K562 (cell line): Measurements from ENCODE around the gene IGSF8.

Experiments
- FOXJ3 ChIP-seq: sonication (generic); formaldehyde crosslinking; IDR thresholded peaks from 2 replicates; pipeline ENCODE4 v1.4.0; 2020; ENCODE audit warnings: mild to moderate bottlenecking, missing genetic modification reagents
- HMG20A ChIP-seq: fragments of 450-650 bp; formaldehyde crosslinking; conservative IDR thresholded peaks from 2 replicates; pipeline ENCODE4 v1.4.0; 2020; ENCODE audit warnings: mild to moderate bottlenecking, mixed read lengths
- MAZ ChIP-seq, 2 experiments: fragments of 450-650 bp in 1 of 2; sonication (generic) in 1 of 2; formaldehyde crosslinking; IDR thresholded peaks in 1 of 2; conservative IDR thresholded peaks in 1 of 2; 2 replicates each; pipeline versions ENCODE4 v1.4.0 to v1.5.0; 2020; ENCODE audit warnings: mild to moderate bottlenecking in 1 of 2, missing genetic modification reagents in 1 of 2
- POLR2A ChIP-seq: fragments of 450-650 bp; conservative IDR thresholded peaks from 2 replicates; pipeline ENCODE4 v1.6.1; 2016
- RNF2 ChIP-seq: sonication (generic); IDR thresholded peaks from 2 replicates; pipeline ENCODE4 v1.6.1; 2016
- SLC30A9 ChIP-seq: fragments of 250-450 bp; sonication (Bioruptor Pico); IDR thresholded peaks from 2 replicates; pipeline ENCODE4 v1.8.0; 2022; ENCODE audit warnings: mild to moderate bottlenecking, moderate library complexity
- SMARCB1 ChIP-seq: IDR thresholded peaks from 2 replicates; pipeline ENCODE4 v1.6.1; 2011; ENCODE audit warnings: improper control_type of control experiment, low read depth; ENCODE audit not compliant: insufficient read length
- SRSF3 ChIP-seq: fragments of 200-400 bp; formaldehyde crosslinking; IDR thresholded peaks from 2 replicates; pipeline ENCODE4 v1.6.1; 2016; ENCODE audit warnings: mild to moderate bottlenecking, low read length, moderate library complexity; ENCODE audit not compliant: insufficient read depth
- TEAD4 ChIP-seq, 2 experiments: sonication (generic) in 1 of 2; formaldehyde crosslinking in 1 of 2; IDR thresholded peaks; 2 replicates each; pipeline versions ENCODE4 v1.6.1 to v1.8.0; 2012 to 2022; ENCODE audit warnings: borderline replicate concordance in 1 of 2, inconsistent platforms in 1 of 2, low read length in 1 of 2, mild to moderate bottlenecking in 1 of 2, missing genetic modification reagents in 1 of 2
- TF ChIP-seq, protein P1 (sequence below): IDR thresholded peaks from 3 replicates; pipeline ENCODE4 v1.6.1; 2011; ENCODE audit warnings: borderline replicate concordance, mild to moderate bottlenecking, moderate library complexity; ENCODE audit not compliant: insufficient read length; ENCODE audit errors: extremely low read depth
- TF ChIP-seq, protein P2 (sequence below): sonication (generic); formaldehyde crosslinking; IDR thresholded peaks from 2 replicates; pipeline ENCODE4 v1.8.1; 2023; ENCODE audit warnings: mild to moderate bottlenecking, missing genetic modification reagents
- TF ChIP-seq, protein P3 (sequence below), 3 experiments: IDR thresholded peaks in 2 of 3; conservative IDR thresholded peaks in 1 of 3; 2 replicates each; pipeline ENCODE4 v1.5.1; 2011 to 2012; ENCODE audit warnings: low read length in 3 of 3, mild to moderate bottlenecking in 3 of 3, control low read depth in 2 of 3, improper control_type of control experiment in 1 of 3, inconsistent platforms in 1 of 3, low read depth in 1 of 3, mixed read lengths in 1 of 3, moderate library complexity in 1 of 3; ENCODE audit not compliant: insufficient read depth in 2 of 3
- TF ChIP-seq, protein P4 (sequence below): fragments of 150-350 bp; IDR thresholded peaks from 2 replicates; pipeline ENCODE4 v1.6.1; 2014; ENCODE audit warnings: low read depth, mild to moderate bottlenecking, low read length, borderline replicate concordance

DNA sequence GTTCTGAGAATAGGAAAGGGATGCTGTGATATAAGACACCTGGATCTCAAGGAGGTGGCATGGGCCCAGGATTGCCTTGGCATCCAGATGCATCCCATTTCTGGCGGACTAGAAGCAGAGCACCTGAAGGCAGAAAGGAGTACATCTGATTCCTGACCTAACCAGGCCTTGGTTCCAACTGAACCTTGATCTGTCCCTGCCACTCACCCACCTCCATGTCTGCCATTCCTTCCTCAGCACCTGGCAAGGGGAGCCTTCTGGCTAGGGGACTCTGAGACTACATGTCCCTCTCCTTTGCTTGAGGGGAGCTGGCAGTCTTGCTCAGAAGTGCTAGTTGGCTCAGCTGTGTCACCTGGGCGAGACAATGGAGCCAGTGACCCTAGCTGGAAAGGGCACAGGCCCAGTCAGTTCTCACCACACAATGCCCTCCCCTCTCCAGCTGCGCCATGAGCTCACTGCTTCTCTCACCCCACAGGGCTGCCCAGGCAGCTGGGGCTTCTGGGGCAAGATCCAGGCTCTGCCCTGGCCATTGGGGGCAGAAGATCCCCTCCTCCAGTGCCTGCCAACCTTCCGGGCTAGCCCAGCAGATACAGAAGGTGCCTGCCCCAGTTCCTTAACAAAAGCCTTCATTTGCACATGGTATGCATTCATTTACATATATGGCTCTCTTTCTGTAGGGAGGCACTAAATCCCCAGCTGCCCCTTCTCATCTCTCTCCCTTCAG is 2.9 kb downstream of the IGSF8 start:
- TF ChIP-seq HMG20A, result no peak
- no peak for TF ChIP-seq POLR2A
- no peak for TF ChIP-seq TEAD4 (IDR thresholded peaks at IDR 0.05; ENCODE audit: low read length)
- TF ChIP-seq TEAD4 (CRISPR knock-in tag; IDR thresholded peaks at IDR 0.05; ENCODE audit: borderline replicate concordance), result no peak
- no peak for TF ChIP-seq SLC30A9 (CRISPR knock-in tag)
- no peak for TF ChIP-seq MAZ (CRISPR knock-in tag; conservative IDR thresholded peaks at IDR 0.05 in 1 of 2, IDR thresholded peaks at IDR 0.05 in 1 of 2)
- no peak for TF ChIP-seq SRSF3
- TF ChIP-seq, protein P1, sequence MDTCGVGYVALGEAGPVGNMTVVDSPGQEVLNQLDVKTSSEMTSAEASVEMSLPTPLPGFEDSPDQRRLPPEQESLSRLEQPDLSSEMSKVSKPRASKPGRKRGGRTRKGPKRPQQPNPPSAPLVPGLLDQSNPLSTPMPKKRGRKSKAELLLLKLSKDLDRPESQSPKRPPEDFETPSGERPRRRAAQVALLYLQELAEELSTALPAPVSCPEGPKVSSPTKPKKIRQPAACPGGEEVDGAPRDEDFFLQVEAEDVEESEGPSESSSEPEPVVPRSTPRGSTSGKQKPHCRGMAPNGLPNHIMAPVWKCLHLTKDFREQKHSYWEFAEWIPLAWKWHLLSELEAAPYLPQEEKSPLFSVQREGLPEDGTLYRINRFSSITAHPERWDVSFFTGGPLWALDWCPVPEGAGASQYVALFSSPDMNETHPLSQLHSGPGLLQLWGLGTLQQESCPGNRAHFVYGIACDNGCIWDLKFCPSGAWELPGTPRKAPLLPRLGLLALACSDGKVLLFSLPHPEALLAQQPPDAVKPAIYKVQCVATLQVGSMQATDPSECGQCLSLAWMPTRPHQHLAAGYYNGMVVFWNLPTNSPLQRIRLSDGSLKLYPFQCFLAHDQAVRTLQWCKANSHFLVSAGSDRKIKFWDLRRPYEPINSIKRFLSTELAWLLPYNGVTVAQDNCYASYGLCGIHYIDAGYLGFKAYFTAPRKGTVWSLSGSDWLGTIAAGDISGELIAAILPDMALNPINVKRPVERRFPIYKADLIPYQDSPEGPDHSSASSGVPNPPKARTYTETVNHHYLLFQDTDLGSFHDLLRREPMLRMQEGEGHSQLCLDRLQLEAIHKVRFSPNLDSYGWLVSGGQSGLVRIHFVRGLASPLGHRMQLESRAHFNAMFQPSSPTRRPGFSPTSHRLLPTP, result no peak
- TF ChIP-seq RNF2, result no peak
- TF ChIP-seq FOXJ3, result no peak
- TF ChIP-seq, protein P2, sequence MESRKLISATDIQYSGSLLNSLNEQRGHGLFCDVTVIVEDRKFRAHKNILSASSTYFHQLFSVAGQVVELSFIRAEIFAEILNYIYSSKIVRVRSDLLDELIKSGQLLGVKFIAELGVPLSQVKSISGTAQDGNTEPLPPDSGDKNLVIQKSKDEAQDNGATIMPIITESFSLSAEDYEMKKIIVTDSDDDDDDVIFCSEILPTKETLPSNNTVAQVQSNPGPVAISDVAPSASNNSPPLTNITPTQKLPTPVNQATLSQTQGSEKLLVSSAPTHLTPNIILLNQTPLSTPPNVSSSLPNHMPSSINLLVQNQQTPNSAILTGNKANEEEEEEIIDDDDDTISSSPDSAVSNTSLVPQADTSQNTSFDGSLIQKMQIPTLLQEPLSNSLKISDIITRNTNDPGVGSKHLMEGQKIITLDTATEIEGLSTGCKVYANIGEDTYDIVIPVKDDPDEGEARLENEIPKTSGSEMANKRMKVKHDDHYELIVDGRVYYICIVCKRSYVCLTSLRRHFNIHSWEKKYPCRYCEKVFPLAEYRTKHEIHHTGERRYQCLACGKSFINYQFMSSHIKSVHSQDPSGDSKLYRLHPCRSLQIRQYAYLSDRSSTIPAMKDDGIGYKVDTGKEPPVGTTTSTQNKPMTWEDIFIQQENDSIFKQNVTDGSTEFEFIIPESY (CRISPR knock-in tag), result no peak
- TF ChIP-seq, protein P3, sequence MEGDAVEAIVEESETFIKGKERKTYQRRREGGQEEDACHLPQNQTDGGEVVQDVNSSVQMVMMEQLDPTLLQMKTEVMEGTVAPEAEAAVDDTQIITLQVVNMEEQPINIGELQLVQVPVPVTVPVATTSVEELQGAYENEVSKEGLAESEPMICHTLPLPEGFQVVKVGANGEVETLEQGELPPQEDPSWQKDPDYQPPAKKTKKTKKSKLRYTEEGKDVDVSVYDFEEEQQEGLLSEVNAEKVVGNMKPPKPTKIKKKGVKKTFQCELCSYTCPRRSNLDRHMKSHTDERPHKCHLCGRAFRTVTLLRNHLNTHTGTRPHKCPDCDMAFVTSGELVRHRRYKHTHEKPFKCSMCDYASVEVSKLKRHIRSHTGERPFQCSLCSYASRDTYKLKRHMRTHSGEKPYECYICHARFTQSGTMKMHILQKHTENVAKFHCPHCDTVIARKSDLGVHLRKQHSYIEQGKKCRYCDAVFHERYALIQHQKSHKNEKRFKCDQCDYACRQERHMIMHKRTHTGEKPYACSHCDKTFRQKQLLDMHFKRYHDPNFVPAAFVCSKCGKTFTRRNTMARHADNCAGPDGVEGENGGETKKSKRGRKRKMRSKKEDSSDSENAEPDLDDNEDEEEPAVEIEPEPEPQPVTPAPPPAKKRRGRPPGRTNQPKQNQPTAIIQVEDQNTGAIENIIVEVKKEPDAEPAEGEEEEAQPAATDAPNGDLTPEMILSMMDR (IDR thresholded peaks at IDR 0.05 in 2 of 3, conservative IDR thresholded peaks at IDR 0.05 in 1 of 3; ENCODE audit: insufficient read depth in 2 of 3, low read depth in 1 of 3, low read length in 3 of 3), result no peak
- TF ChIP-seq, protein P4, sequence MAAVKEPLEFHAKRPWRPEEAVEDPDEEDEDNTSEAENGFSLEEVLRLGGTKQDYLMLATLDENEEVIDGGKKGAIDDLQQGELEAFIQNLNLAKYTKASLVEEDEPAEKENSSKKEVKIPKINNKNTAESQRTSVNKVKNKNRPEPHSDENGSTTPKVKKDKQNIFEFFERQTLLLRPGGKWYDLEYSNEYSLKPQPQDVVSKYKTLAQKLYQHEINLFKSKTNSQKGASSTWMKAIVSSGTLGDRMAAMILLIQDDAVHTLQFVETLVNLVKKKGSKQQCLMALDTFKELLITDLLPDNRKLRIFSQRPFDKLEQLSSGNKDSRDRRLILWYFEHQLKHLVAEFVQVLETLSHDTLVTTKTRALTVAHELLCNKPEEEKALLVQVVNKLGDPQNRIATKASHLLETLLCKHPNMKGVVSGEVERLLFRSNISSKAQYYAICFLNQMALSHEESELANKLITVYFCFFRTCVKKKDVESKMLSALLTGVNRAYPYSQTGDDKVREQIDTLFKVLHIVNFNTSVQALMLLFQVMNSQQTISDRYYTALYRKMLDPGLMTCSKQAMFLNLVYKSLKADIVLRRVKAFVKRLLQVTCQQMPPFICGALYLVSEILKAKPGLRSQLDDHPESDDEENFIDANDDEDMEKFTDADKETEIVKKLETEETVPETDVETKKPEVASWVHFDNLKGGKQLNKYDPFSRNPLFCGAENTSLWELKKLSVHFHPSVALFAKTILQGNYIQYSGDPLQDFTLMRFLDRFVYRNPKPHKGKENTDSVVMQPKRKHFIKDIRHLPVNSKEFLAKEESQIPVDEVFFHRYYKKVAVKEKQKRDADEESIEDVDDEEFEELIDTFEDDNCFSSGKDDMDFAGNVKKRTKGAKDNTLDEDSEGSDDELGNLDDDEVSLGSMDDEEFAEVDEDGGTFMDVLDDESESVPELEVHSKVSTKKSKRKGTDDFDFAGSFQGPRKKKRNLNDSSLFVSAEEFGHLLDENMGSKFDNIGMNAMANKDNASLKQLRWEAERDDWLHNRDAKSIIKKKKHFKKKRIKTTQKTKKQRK, result no peak
- no peak for TF ChIP-seq SMARCB1
